Activated naive CD4-positive, alpha-beta T cell treated with Interleukin-2 at 50 U/mL for 16 hours (primary cell): ENCODE measurements around the gene SLC39A7.

Experiments used
- DNase-seq: peaks from one replicate; pipeline ENCODE4 v3.0.0-alpha.2; 2020

Gene SLC39A7

GRCh38 chr6:33200219-33201146 is at the start of gene SLC39A7, which contains the start of gene RXRB:
TSS of gene SLC39A7 (plus strand) at chr6:33200867. CDS start at chr6:33201246, 379 bp downstream.
TSS of gene RXRB (minus strand) at chr6:33200665. CDS start at chr6:33200476, 189 bp downstream.
- DNase-seq, result peak; percentile 99

- no peak for DNase-seq
Measured at GRCh38 chr6:33151050-33151449, 49.6 kb upstream of the SLC39A7 start.

- no peak for DNase-seq
Measured at GRCh38 chr6:33154349-33154748, 46.3 kb upstream of the SLC39A7 start.

GRCh38 chr6:33156561-33156960 is 44.1 kb upstream of the SLC39A7 start:
- no peak for DNase-seq

- DNase-seq, result no peak
Measured at GRCh38 chr6:33156964-33157363, 43.7 kb upstream of the SLC39A7 start.

- DNase-seq, result no peak
Measured at GRCh38 chr6:33160096-33160495, 40.6 kb upstream of the SLC39A7 start.

- no peak for DNase-seq
Measured at GRCh38 chr6:33160728-33161344, 39.8 kb upstream of the SLC39A7 start.

GRCh38 chr6:33161354-33162331 is 39.0 kb upstream of the SLC39A7 start:
- peak; percentile 85 for DNase-seq

GRCh38 chr6:33163540-33163939 is 37.1 kb upstream of the SLC39A7 start:
- no peak for DNase-seq

GRCh38 chr6:33164176-33164575 is 36.5 kb upstream of the SLC39A7 start:
- DNase-seq, result no peak

- no peak for DNase-seq
Measured at GRCh38 chr6:33164665-33165373, 35.8 kb upstream of the SLC39A7 start.

- DNase-seq, result no peak
Measured at GRCh38 chr6:33165581-33166258, 34.9 kb upstream of the SLC39A7 start.

GRCh38 chr6:33166363-33166762 is 34.3 kb upstream of the SLC39A7 start:
- DNase-seq, result no peak

- no peak for DNase-seq
Measured at GRCh38 chr6:33166811-33167210, 33.9 kb upstream of the SLC39A7 start.

- no peak for DNase-seq
Measured at GRCh38 chr6:33167374-33168283, 33.0 kb upstream of the SLC39A7 start.

- no peak for DNase-seq
Measured at GRCh38 chr6:33168284-33168601, 32.4 kb upstream of the SLC39A7 start.

- DNase-seq, result no peak
Measured at GRCh38 chr6:33168639-33169038, 32.0 kb upstream of the SLC39A7 start.

- DNase-seq, result no peak
Measured at GRCh38 chr6:33169291-33170175, 31.1 kb upstream of the SLC39A7 start.

GRCh38 chr6:33170176-33171015 is 30.3 kb upstream of the SLC39A7 start:
- no peak for DNase-seq
